ENCODE data around the gene EMC8. TPM values are rescaled to one million over a fixed set of nuclear protein-coding genes. Genes with fewer than 3 reads are reported as not detected.

The EMC8 gene
- polyA plus RNA-seq, 1 donor (not counting 4 experiments of a cell fraction or from before 2014, with no cell fraction given), result 38.5 TPM

DNA sequence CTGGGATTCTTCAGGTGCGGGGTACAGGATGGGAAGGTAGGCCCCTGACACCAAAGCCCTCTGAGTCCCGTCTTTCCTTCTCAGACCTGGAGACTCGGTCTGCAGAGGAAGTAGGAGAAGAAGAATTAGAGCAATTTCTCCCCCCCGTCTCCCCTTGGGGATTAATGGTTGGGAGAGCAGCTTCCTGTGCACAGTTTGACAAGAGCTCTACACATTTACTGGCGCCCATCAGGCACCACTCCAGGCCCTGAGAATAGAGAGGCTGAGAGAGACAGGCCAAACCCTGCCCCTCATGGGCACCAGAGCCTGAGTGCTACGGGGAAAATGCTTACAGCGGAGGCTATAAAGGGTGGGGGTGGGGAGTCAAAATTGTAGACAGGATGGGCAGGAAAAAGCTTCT, 44.9 kb downstream of the EMC8 start:
- H3K4me2 ChIP-seq (ENCODE audit: control insufficient read depth, extremely low read depth, insufficient read depth, low read depth, low read length), result no peak overlapping the region
- H3K27me3 ChIP-seq (ENCODE audit: control insufficient read depth, extremely low read depth, insufficient read depth, low read length), result no peaks in the 10 kb centered on the region
- H3K4me3 ChIP-seq (ENCODE audit: control insufficient read depth in 2 of 3, extremely low read depth in 1 of 3, insufficient read depth in 2 of 3, low read depth in 1 of 3, low read length in 3 of 3), result no peak overlapping the region
- H3K27ac ChIP-seq (ENCODE audit: control insufficient read depth, insufficient read depth, low read length), result no peak overlapping the region
- DNase-seq (ENCODE audit: low read depth, low spot score) (no peak), FAIRE-seq (no peak)
- dilution Hi-C loops (cut with MboI; ENCODE audit: extremely low pct_ligation_motif_present, low sequenced_read_pairs), result no loop called here
- no peak overlapping the region for H3K9ac ChIP-seq (ENCODE audit: control insufficient read depth, extremely low read depth, insufficient read depth, low read length)
- TF ChIP-seq, protein P1, sequence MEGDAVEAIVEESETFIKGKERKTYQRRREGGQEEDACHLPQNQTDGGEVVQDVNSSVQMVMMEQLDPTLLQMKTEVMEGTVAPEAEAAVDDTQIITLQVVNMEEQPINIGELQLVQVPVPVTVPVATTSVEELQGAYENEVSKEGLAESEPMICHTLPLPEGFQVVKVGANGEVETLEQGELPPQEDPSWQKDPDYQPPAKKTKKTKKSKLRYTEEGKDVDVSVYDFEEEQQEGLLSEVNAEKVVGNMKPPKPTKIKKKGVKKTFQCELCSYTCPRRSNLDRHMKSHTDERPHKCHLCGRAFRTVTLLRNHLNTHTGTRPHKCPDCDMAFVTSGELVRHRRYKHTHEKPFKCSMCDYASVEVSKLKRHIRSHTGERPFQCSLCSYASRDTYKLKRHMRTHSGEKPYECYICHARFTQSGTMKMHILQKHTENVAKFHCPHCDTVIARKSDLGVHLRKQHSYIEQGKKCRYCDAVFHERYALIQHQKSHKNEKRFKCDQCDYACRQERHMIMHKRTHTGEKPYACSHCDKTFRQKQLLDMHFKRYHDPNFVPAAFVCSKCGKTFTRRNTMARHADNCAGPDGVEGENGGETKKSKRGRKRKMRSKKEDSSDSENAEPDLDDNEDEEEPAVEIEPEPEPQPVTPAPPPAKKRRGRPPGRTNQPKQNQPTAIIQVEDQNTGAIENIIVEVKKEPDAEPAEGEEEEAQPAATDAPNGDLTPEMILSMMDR (optimal IDR thresholded peaks at IDR 0.05 in 1 of 3, IDR thresholded peaks at IDR 0.05 in 1 of 3, conservative IDR thresholded peaks at IDR 0.05 in 1 of 3; ENCODE audit: extremely low read depth in 1 of 3, insufficient read depth in 2 of 3, low read length in 3 of 3), result no peak
- no peak for TF ChIP-seq EZH2 (IDR thresholded peaks at IDR 0.05; ENCODE audit: low read length)
- no peaks in the 10 kb centered on the region for H3K9me3 ChIP-seq (ENCODE audit: control insufficient read depth, low read depth, low read length)
- H4K20me1 ChIP-seq (ENCODE audit: control insufficient read depth, extremely low read depth, insufficient read depth, low read length), result peaks cover 3% of the 10 kb centered on the region
- peaks cover 11% of the 10 kb centered on the region for H3K79me2 ChIP-seq (ENCODE audit: control insufficient read depth, insufficient read depth, low read length)
- no peak overlapping the region for H2AFZ ChIP-seq (ENCODE audit: control insufficient read depth, low read length)
- peaks cover 0 to 7% of the 10 kb centered on the region in 2 experiments for H3K36me3 ChIP-seq (ENCODE audit: control insufficient read depth in 2 of 2, extremely low read depth in 1 of 2, insufficient read depth in 2 of 2, low read length in 2 of 2)
- peaks cover 53% of the 10 kb centered on the region for H3K4me1 ChIP-seq (ENCODE audit: control insufficient read depth, extremely low read depth, insufficient read depth, low read length)
- H3K9me1 ChIP-seq (ENCODE audit: control insufficient read depth, extremely low read depth, insufficient read depth, low read length), result no peaks in the 10 kb centered on the region

DNA sequence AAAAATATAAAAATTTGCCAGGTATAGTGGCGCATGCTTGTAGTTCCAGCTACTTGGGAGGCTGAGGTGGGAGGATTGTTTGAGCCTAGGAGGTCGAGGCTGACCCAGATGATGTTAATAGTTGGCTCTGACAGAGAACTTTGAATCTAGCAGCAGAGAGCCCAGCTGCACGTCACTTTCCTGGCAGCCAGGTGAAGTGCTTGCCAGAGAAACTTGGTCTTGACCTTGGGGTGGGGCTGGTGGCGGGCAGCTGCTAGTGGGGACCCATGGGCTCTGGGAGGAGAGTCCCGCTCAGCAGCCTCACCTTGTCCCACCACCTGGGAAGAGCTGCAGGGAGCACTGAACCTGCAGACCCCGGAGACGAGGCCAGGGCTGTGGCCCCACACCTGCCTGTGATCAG, 45.4 kb downstream of the EMC8 start:
- H3K4me2 ChIP-seq (ENCODE audit: control insufficient read depth, extremely low read depth, insufficient read depth, low read depth, low read length), result no peak overlapping the region
- peaks cover 16% of the 10 kb centered on the region for H3K79me2 ChIP-seq (ENCODE audit: control insufficient read depth, insufficient read depth, low read length)
- H2AFZ ChIP-seq (ENCODE audit: control insufficient read depth, low read length), result no peak overlapping the region
- no peak for FAIRE-seq
- H3K9me1 ChIP-seq (ENCODE audit: control insufficient read depth, extremely low read depth, insufficient read depth, low read length), result no peaks in the 10 kb centered on the region
- H3K4me3 ChIP-seq (ENCODE audit: control insufficient read depth in 2 of 3, extremely low read depth in 1 of 3, insufficient read depth in 2 of 3, low read depth in 1 of 3, low read length in 3 of 3), result no peak overlapping the region
- no peak for DNase-seq (ENCODE audit: low read depth, low spot score)
- no peaks in the 10 kb centered on the region for H3K9me3 ChIP-seq (ENCODE audit: control insufficient read depth, low read depth, low read length)
- no peak overlapping the region for H3K9ac ChIP-seq (ENCODE audit: control insufficient read depth, extremely low read depth, insufficient read depth, low read length)
- no peak for TF ChIP-seq EZH2 (IDR thresholded peaks at IDR 0.05; ENCODE audit: low read length)
- TF ChIP-seq, protein P1 (optimal IDR thresholded peaks at IDR 0.05 in 1 of 3, IDR thresholded peaks at IDR 0.05 in 1 of 3, conservative IDR thresholded peaks at IDR 0.05 in 1 of 3; ENCODE audit: extremely low read depth in 1 of 3, insufficient read depth in 2 of 3, low read length in 3 of 3), result no peak
- H4K20me1 ChIP-seq (ENCODE audit: control insufficient read depth, extremely low read depth, insufficient read depth, low read length), result peaks cover 3% of the 10 kb centered on the region
- peaks cover 0 to 8% of the 10 kb centered on the region in 2 experiments for H3K36me3 ChIP-seq (ENCODE audit: control insufficient read depth in 2 of 2, extremely low read depth in 1 of 2, insufficient read depth in 2 of 2, low read length in 2 of 2)
- dilution Hi-C loops (cut with MboI; ENCODE audit: extremely low pct_ligation_motif_present, low sequenced_read_pairs), result no loop called here
- no peaks in the 10 kb centered on the region for H3K27me3 ChIP-seq (ENCODE audit: control insufficient read depth, extremely low read depth, insufficient read depth, low read length)
- H3K27ac ChIP-seq (ENCODE audit: control insufficient read depth, insufficient read depth, low read length), result no peak overlapping the region
- H3K4me1 ChIP-seq (ENCODE audit: control insufficient read depth, extremely low read depth, insufficient read depth, low read length), result peaks cover 58% of the 10 kb centered on the region
